Measurements from ENCODE around the gene LRP2.

Gene LRP2

GRCh38 chr2:169159686-169160085 lies 202.6 kb downstream of the LRP2 start:
- H3K4me1 Mint-ChIP-seq = no peaks in the 10 kb centered on the region
- DNase-seq = no peak
- peaks cover 1% of the 10 kb centered on the region for H3K9me3 Mint-ChIP-seq
- no peak overlapping the region for H3K27ac Mint-ChIP-seq
- H3K4me3 Mint-ChIP-seq = no peak overlapping the region
- H3K27me3 Mint-ChIP-seq (ENCODE audit: low read depth, poor library complexity) = no peaks in the 10 kb centered on the region
- TF ChIP-seq CTCF (IDR thresholded peaks at IDR 0.05) = no peak
- no peaks in the 10 kb centered on the region for H3K36me3 Mint-ChIP-seq (ENCODE audit: low read depth)

- peaks cover 3% of the 10 kb centered on the region for H3K36me3 Mint-ChIP-seq (ENCODE audit: low read depth)
- no peak for TF ChIP-seq CTCF (IDR thresholded peaks at IDR 0.05)
- no peaks in the 10 kb centered on the region for H3K4me1 Mint-ChIP-seq
- no peaks in the 10 kb centered on the region for H3K27me3 Mint-ChIP-seq (ENCODE audit: low read depth, poor library complexity)
- DNase-seq = no peak
- H3K9me3 Mint-ChIP-seq = peaks cover 7% of the 10 kb centered on the region
- H3K4me3 Mint-ChIP-seq = no peak overlapping the region
- H3K27ac Mint-ChIP-seq = no peak overlapping the region
Observed at GRCh38 chr2:169158874-169159273, 203.5 kb downstream of the LRP2 start.

GRCh38 chr2:169146220-169146619 lies 216.1 kb downstream of the LRP2 start:
- H3K27me3 Mint-ChIP-seq (ENCODE audit: low read depth, poor library complexity) = peaks cover 12% of the 10 kb centered on the region
- no peak overlapping the region for H3K27ac Mint-ChIP-seq
- no peak for TF ChIP-seq CTCF (IDR thresholded peaks at IDR 0.05)
- no peak overlapping the region for H3K4me3 Mint-ChIP-seq
- DNase-seq = no peak
- H3K4me1 Mint-ChIP-seq = no peaks in the 10 kb centered on the region
- no peaks in the 10 kb centered on the region for H3K36me3 Mint-ChIP-seq (ENCODE audit: low read depth)
- H3K9me3 Mint-ChIP-seq = no peaks in the 10 kb centered on the region

GRCh38 chr2:169143998-169144397 lies 218.3 kb downstream of the LRP2 start:
- H3K9me3 Mint-ChIP-seq = no peaks in the 10 kb centered on the region
- no peak overlapping the region for H3K4me3 Mint-ChIP-seq
- DNase-seq = no peak
- peaks cover 13% of the 10 kb centered on the region for H3K27me3 Mint-ChIP-seq (ENCODE audit: low read depth, poor library complexity)
- peaks cover 18% of the 10 kb centered on the region for H3K4me1 Mint-ChIP-seq
- TF ChIP-seq CTCF (IDR thresholded peaks at IDR 0.05) = no peak
- no peak overlapping the region for H3K27ac Mint-ChIP-seq
- H3K36me3 Mint-ChIP-seq (ENCODE audit: low read depth) = no peaks in the 10 kb centered on the region

- peak; percentile 69 for TF ChIP-seq CTCF (IDR thresholded peaks at IDR 0.05)
- Mint-ChIP-seq H3K27me3 (ENCODE audit: low read depth, poor library complexity) (peaks cover 8% of the 10 kb centered on the region), H3K27ac (no peak overlapping the region), H3K4me1 (peaks cover 24% of the 10 kb centered on the region), H3K4me3 (no peak overlapping the region), H3K36me3 (ENCODE audit: low read depth) (no peaks in the 10 kb centered on the region), H3K9me3 (no peaks in the 10 kb centered on the region)
- peak; percentile 66 for DNase-seq
Observed at GRCh38 chr2:169141713-169142352, 220.5 kb downstream of the LRP2 start.
